Measurements from ENCODE around the gene SLC25A38. TPM values are rescaled to one million over a fixed set of nuclear protein-coding genes. Genes with fewer than 3 reads are reported as not detected.

SLC25A38 gene
- polyA plus RNA-seq, 1 donor from 2014 or later = 32.5 TPM

GRCh38 chr3:39443530-39443929, 60.4 kb downstream of the SLC25A38 start:
- Histone ChIP-seq H3F3A (ENCODE audit: insufficient read depth, low read length, poor library complexity, severe bottlenecking) (no peaks in the 10 kb centered on the region), H3K27me3 (ENCODE audit: insufficient read depth, low read depth, low read length) (no peaks in the 10 kb centered on the region), H3K9me2 (ENCODE audit: insufficient read depth, low read length) (no peaks in the 10 kb centered on the region), H3K4me3 (ENCODE audit: low read length) (no peak overlapping the region), H3K79me2 (replicated peaks; ENCODE audit: insufficient read depth, low read length) (no peaks in the 10 kb centered on the region), H3K9me3 (ENCODE audit: low read length) (no peaks in the 10 kb centered on the region), H3K27ac (ENCODE audit: low read length) (no peak overlapping the region), H3K36me3 (ENCODE audit: insufficient read depth, low read length) (no peaks in the 10 kb centered on the region), H2AFZ (ENCODE audit: low read depth, low read length) (no peak overlapping the region), H3K4me2 (ENCODE audit: low read length) (no peak overlapping the region), H3K9ac (ENCODE audit: low read length) (no peak overlapping the region), H4K20me1 (ENCODE audit: insufficient read depth) (no peaks in the 10 kb centered on the region)
- TF ChIP-seq RAD21 (conservative IDR thresholded peaks at IDR 0.05) (no peak), EZH2 (IDR thresholded peaks at IDR 0.05; ENCODE audit: borderline replicate concordance, insufficient read depth, low read length, poor library complexity, severe bottlenecking) (no peak), CTCF (IDR thresholded peaks at IDR 0.05; ENCODE audit: poor library complexity, severe bottlenecking) (no peak), EP300 (conservative IDR thresholded peaks at IDR 0.05; ENCODE audit: poor library complexity, severe bottlenecking) (no peak), POLR2AphosphoS5 (IDR thresholded peaks at IDR 0.05) (no peak)

GRCh38 chr3:39445927-39446326, 62.8 kb downstream of the SLC25A38 start:
- Histone ChIP-seq H3K36me3 (ENCODE audit: insufficient read depth, low read length) (no peaks in the 10 kb centered on the region), H3K9me2 (ENCODE audit: insufficient read depth, low read length) (no peaks in the 10 kb centered on the region), H3K27me3 (ENCODE audit: insufficient read depth, low read depth, low read length) (no peaks in the 10 kb centered on the region), H3K79me2 (replicated peaks; ENCODE audit: insufficient read depth, low read length) (no peaks in the 10 kb centered on the region), H2AFZ (ENCODE audit: low read depth, low read length) (no peak overlapping the region), H3K4me3 (ENCODE audit: low read length) (no peak overlapping the region), H3K4me2 (ENCODE audit: low read length) (no peak overlapping the region), H3K27ac (ENCODE audit: low read length) (no peak overlapping the region), H3F3A (ENCODE audit: insufficient read depth, low read length, poor library complexity, severe bottlenecking) (no peaks in the 10 kb centered on the region), H3K9ac (ENCODE audit: low read length) (no peak overlapping the region), H4K20me1 (ENCODE audit: insufficient read depth) (no peaks in the 10 kb centered on the region), H3K9me3 (ENCODE audit: low read length) (no peaks in the 10 kb centered on the region)
- no peak for TF ChIP-seq SMC3 (conservative IDR thresholded peaks at IDR 0.05; ENCODE audit: poor library complexity)
- no peak for TF ChIP-seq TAF1 (IDR thresholded peaks at IDR 0.05; ENCODE audit: low read depth)
- no peak for TF ChIP-seq POLR2AphosphoS5 (IDR thresholded peaks at IDR 0.05)
- no peak for TF ChIP-seq EZH2 (IDR thresholded peaks at IDR 0.05; ENCODE audit: borderline replicate concordance, insufficient read depth, low read length, poor library complexity, severe bottlenecking)
- no peak for TF ChIP-seq CTCF (IDR thresholded peaks at IDR 0.05; ENCODE audit: poor library complexity, severe bottlenecking)
- no peak for TF ChIP-seq REST (IDR thresholded peaks at IDR 0.05; ENCODE audit: borderline replicate concordance)
- TF ChIP-seq RAD21 (conservative IDR thresholded peaks at IDR 0.05) = no peak
- no peak for TF ChIP-seq EP300 (conservative IDR thresholded peaks at IDR 0.05; ENCODE audit: poor library complexity, severe bottlenecking)
- TF ChIP-seq MXI1 (conservative IDR thresholded peaks at IDR 0.05; ENCODE audit: poor library complexity, severe bottlenecking) = no peak

Measured in neural cell (in vitro differentiated cells).